HepG2 (cell line): Measurements from ENCODE around the gene KIF26B. TPM values are rescaled to one million over a fixed set of nuclear protein-coding genes. Genes with fewer than 3 reads are reported as not detected.

Experiments
- ATAC-seq: fragments of 200-7000 bp; cut with Tn5 transposase; 3 replicates; pipeline ENCODE4 v1.9.1; 2020; ENCODE audit warnings: mild to moderate bottlenecking, moderate library complexity
- BruUV-seq: library from RNA; stranded (reverse); fragments of 400-500 nt; replicated peaks from 2 replicates; lab custom pipeline; 2021; lab: Mats Ljungman, UMichigan
- CTCF ChIA-PET: fragments of 300-600 bp; formaldehyde crosslinking; extraction: SDS; loops from one replicate; lab custom pipeline; 2021; ENCODE audit warnings: low total read pairs, inconsistent platforms, low intra/inter-chr PET ratio; lab: Yijun Ruan, JAX
- POLR2A ChIA-PET: fragments of 350-600 bp; sonication (Branson Sonifier 250); formaldehyde crosslinking; loops from one replicate; lab custom pipeline; 2020; ENCODE audit warnings: antibody characterized with exemption, inconsistent platforms; lab: Yijun Ruan, JAX
- DNase-seq: peaks from one replicate; pipeline ENCODE4 v3.0.0-alpha.2; 2015; ENCODE audit warnings: low spot score
- FAIRE-seq: peaks from 3 replicates; lab custom pipeline; 2011; peaks lifted over from hg19 to GRCh38; lab: Jason Lieb, UNC
- H2AFZ ChIP-seq: one replicate; pipeline ENCODE4 v1.6.1; 2011; ENCODE audit warnings: low read length, inconsistent platforms
- H3K27ac ChIP-seq: fragments of 300-600 bp; 3 replicates; pipeline ENCODE4 v1.8.0; 2011; ENCODE audit warnings: mixed run types, mild to moderate bottlenecking, mixed read lengths, low read length, inconsistent platforms; ENCODE audit not compliant: insufficient read depth; ENCODE audit errors: extremely low read length
- H3K27me3 ChIP-seq, 2 experiments: fragments of 200-600 bp in 1 of 2; 2 replicates in 1 of 2; 3 replicates in 1 of 2; pipeline versions ENCODE4 v1.6.0 to v1.8.0; 2011; ENCODE audit warnings: low read length in 2 of 2, mild to moderate bottlenecking in 2 of 2, moderate library complexity in 2 of 2, inconsistent platforms in 1 of 2; ENCODE audit not compliant: insufficient read depth in 2 of 2, control insufficient read depth in 1 of 2
- H3K36me3 ChIP-seq, 2 experiments: fragments of 200-600 bp in 1 of 2; replicated peaks in 1 of 2; 2 replicates in 1 of 2; 3 replicates in 1 of 2; pipeline versions ENCODE4 v1.5.1 to v1.8.0; 2011; ENCODE audit warnings: low read length in 2 of 2, inconsistent platforms in 1 of 2; ENCODE audit not compliant: insufficient read depth in 2 of 2, control insufficient read depth in 1 of 2
- H3K4me1 ChIP-seq: 2 replicates; pipeline ENCODE4 v1.5.1; 2012; ENCODE audit warnings: low read length, inconsistent platforms; ENCODE audit not compliant: insufficient read depth
- H3K4me2 ChIP-seq: 2 replicates; pipeline ENCODE4 v1.6.0; 2011; ENCODE audit warnings: low read depth, low read length, inconsistent platforms
- H3K4me3 ChIP-seq, 3 experiments: fragments of 200-600 bp in 1 of 3; sonication (generic), shearing (Covaris generic) in 1 of 3; replicated peaks in 1 of 3; 2 replicates each; pipeline ENCODE4 v1.5.1; 2011 to 2016; ENCODE audit warnings: low read length in 3 of 3, inconsistent platforms in 2 of 3, low read depth in 2 of 3, mild to moderate bottlenecking in 2 of 3, control low read depth in 1 of 3, mixed read lengths in 1 of 3; ENCODE audit not compliant: insufficient read depth in 1 of 3
- H3K79me2 ChIP-seq: one replicate; pipeline ENCODE4 v1.6.1; 2011; ENCODE audit warnings: low read length, inconsistent platforms; ENCODE audit not compliant: insufficient read depth
- H3K9ac ChIP-seq: 2 replicates; pipeline ENCODE4 v1.6.0; 2011; ENCODE audit warnings: mild to moderate bottlenecking, low read depth, low read length, inconsistent platforms; ENCODE audit not compliant: insufficient read depth
- H3K9me3 ChIP-seq: 2 replicates; pipeline ENCODE4 v1.5.1; 2012; ENCODE audit warnings: mild to moderate bottlenecking, low read length
- H4K20me1 ChIP-seq: 2 replicates; pipeline ENCODE4 v1.6.0; 2011; ENCODE audit warnings: inconsistent platforms, mild to moderate bottlenecking, low read length, moderate library complexity; ENCODE audit not compliant: insufficient read depth
- ARHGAP35 ChIP-seq: sonication (generic); formaldehyde crosslinking; IDR thresholded peaks from 2 replicates; pipeline ENCODE4 v1.9.0; 2022; ENCODE audit warnings: mild to moderate bottlenecking, inconsistent platforms, moderate library complexity, missing genetic modification reagents, borderline replicate concordance
- ATF7 ChIP-seq, 2 experiments: fragments of 450-650 bp in 1 of 2; sonication (generic) in 1 of 2; formaldehyde crosslinking in 1 of 2; IDR thresholded peaks; 2 replicates each; pipeline versions ENCODE4 v1.4.0 to v1.6.1; 2016 to 2020; ENCODE audit warnings: antibody characterized with exemption in 1 of 2, mild to moderate bottlenecking in 1 of 2, missing genetic modification reagents in 1 of 2
- EEA1 ChIP-seq: sonication (generic); formaldehyde crosslinking; IDR thresholded peaks from 2 replicates; pipeline ENCODE4 v1.5.1; 2020; ENCODE audit warnings: mild to moderate bottlenecking, missing genetic modification reagents, borderline replicate concordance
- FOXM1 ChIP-seq: sonication (generic); formaldehyde crosslinking; IDR thresholded peaks from 2 replicates; pipeline ENCODE4 v1.5.0; 2020; ENCODE audit warnings: missing genetic modification reagents
- HHEX ChIP-seq: IDR thresholded peaks from 2 replicates; pipeline ENCODE4 v1.6.1; 2016; ENCODE audit warnings: control low read depth
- JUN ChIP-seq: sonication (generic); formaldehyde crosslinking; IDR thresholded peaks from 2 replicates; pipeline ENCODE4 v1.4.0; 2020; ENCODE audit warnings: mild to moderate bottlenecking, missing genetic modification reagents
- NAIF1 ChIP-seq: sonication (generic); formaldehyde crosslinking; IDR thresholded peaks from 2 replicates; pipeline ENCODE4 v1.5.0; 2020; ENCODE audit warnings: mild to moderate bottlenecking, missing genetic modification reagents, borderline replicate concordance
- ONECUT2 ChIP-seq: sonication (generic); formaldehyde crosslinking; IDR thresholded peaks from 2 replicates; pipeline ENCODE4 v1.4.0; 2020; ENCODE audit warnings: missing genetic modification reagents
- PHB2 ChIP-seq: fragments of 450-650 bp; IDR thresholded peaks from 2 replicates; pipeline ENCODE4 v1.6.1; 2018; ENCODE audit not compliant: partially characterized antibody
- RCOR2 ChIP-seq: IDR thresholded peaks from 2 replicates; pipeline ENCODE4 v1.6.1; 2016; ENCODE audit warnings: missing biosample characterization, missing genetic modification reagents
- REPIN1 ChIP-seq: sonication (generic); formaldehyde crosslinking; IDR thresholded peaks from 2 replicates; pipeline ENCODE4 v1.8.0; 2022; ENCODE audit warnings: missing genetic modification reagents, low read depth, mild to moderate bottlenecking, borderline replicate concordance
- RXRB ChIP-seq: IDR thresholded peaks from 2 replicates; pipeline ENCODE4 v1.6.1; 2016; ENCODE audit warnings: borderline replicate concordance, missing genetic modification reagents, missing compliant biosample characterization
- SMARCC2 ChIP-seq: fragments of 450-650 bp; IDR thresholded peaks from 2 replicates; pipeline ENCODE4 v1.6.1; 2017; ENCODE audit warnings: antibody characterized with exemption, mild to moderate bottlenecking
- SRSF1 ChIP-seq: fragments of 200-400 bp; formaldehyde crosslinking; optimal IDR thresholded peaks from 2 replicates; pipeline ENCODE3; 2017; ENCODE audit warnings: mild to moderate bottlenecking, low read depth, low read length, moderate library complexity
- ZC3H4 ChIP-seq: sonication (generic); formaldehyde crosslinking; IDR thresholded peaks from 2 replicates; pipeline ENCODE4 v1.4.0; 2020; ENCODE audit warnings: missing genetic modification reagents, borderline replicate concordance
- ZNF160 ChIP-seq: sonication (generic); formaldehyde crosslinking; IDR thresholded peaks from 2 replicates; pipeline ENCODE4 v1.8.0; 2022; ENCODE audit warnings: mild to moderate bottlenecking, inconsistent platforms, missing genetic modification reagents
- ZNF256 ChIP-seq: sonication (generic); formaldehyde crosslinking; conservative IDR thresholded peaks from 2 replicates; pipeline ENCODE4 v1.4.0; 2020; ENCODE audit warnings: missing genetic modification reagents
- ZNF3 ChIP-seq: IDR thresholded peaks from 2 replicates; pipeline ENCODE4 v1.7.0; 2017; ENCODE audit warnings: inconsistent platforms
- WGBS: methylation state at CpG from one replicate; pipeline ENCODE4 v1.1.6; 2017; ENCODE audit warnings: low lambda C conversion rate; 5-methylcytosine and 5-hydroxymethylcytosine counted together
- in situ Hi-C: cut with HindIII; loops from 2 replicates; pipeline ENCODE4 v1.10.0; 2017; ENCODE audit warnings: low pct_unique_long_range_greater_than_20kb; ENCODE audit not compliant: extremely low pct_ligation_motif_present
- intact Hi-C: fragments of 100-400 bp; cut with micrococcal nuclease; formaldehyde crosslinking; loops from one replicate; pipeline ENCODE4 v1.10.0; 2022; ENCODE audit not compliant: unreplicated experiment
- polyA plus RNA-seq, 8 experiments: library from polyadenylated mRNA; depleted of rRNA in 3 of 8; stranded (reverse) in 7 of 8; unstranded in 1 of 8; fragments of >200 nt; fragmentation: Illumina TruSeq in 4 of 8; extraction: Trizol in 4 of 8; gene quantifications; 2 replicates each; pipeline versions ENCODE4 v1.2.1 to v1.2.3, GENCODE V29; 2011 to 2016; ENCODE audit warnings: low read depth in 4 of 8, missing spikeins in 1 of 8, mixed read lengths in 1 of 8; ENCODE audit not compliant: insufficient read depth in 1 of 8
- total RNA-seq, 5 experiments: library from RNA; depleted of rRNA; stranded (reverse); fragments of >200 nt; fragmentation: Illumina TruSeq; extraction: Trizol; gene quantifications; 2 replicates each; pipeline ENCODE4 v1.2.3, GENCODE V29; 2016; ENCODE audit warnings: low read depth in 1 of 5
- TF ChIP-seq, protein P1 (sequence below): sonication (generic); formaldehyde crosslinking; IDR thresholded peaks from 2 replicates; pipeline ENCODE4 v1.4.0; 2020; ENCODE audit warnings: missing genetic modification reagents
- TF ChIP-seq, protein P2 (sequence below): sonication (generic); formaldehyde crosslinking; IDR thresholded peaks from 2 replicates; pipeline ENCODE4 v1.8.0; 2023; ENCODE audit warnings: mild to moderate bottlenecking, missing genetic modification reagents

Gene KIF26B
- total and polyA plus RNA-seq, 2 of the 13 experiments (the other 11 are each of a cell fraction or from before 2014, with no cell fraction given), result 0.08 to 0.09 TPM

DNA sequence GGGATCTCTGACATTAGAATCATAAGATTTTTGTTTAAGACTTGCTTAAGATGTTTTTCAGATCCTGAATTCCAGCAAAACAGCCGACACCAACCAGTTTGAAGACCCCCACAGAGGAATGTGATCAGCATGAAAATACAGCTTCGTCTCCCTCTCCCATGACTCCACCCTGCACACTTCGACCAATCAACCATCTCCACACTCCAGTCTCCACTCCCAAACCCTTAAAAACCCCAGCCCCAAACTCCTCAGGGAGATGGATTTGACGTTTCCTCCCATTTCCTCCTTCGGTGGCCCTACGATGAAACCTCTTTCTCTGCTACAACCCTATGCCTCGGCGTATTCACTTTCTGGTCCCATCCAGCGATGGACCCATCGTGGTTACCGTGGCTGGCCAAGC is 30.1 kb upstream of the KIF26B start (continued):
- TF ChIP-seq, protein P1, sequence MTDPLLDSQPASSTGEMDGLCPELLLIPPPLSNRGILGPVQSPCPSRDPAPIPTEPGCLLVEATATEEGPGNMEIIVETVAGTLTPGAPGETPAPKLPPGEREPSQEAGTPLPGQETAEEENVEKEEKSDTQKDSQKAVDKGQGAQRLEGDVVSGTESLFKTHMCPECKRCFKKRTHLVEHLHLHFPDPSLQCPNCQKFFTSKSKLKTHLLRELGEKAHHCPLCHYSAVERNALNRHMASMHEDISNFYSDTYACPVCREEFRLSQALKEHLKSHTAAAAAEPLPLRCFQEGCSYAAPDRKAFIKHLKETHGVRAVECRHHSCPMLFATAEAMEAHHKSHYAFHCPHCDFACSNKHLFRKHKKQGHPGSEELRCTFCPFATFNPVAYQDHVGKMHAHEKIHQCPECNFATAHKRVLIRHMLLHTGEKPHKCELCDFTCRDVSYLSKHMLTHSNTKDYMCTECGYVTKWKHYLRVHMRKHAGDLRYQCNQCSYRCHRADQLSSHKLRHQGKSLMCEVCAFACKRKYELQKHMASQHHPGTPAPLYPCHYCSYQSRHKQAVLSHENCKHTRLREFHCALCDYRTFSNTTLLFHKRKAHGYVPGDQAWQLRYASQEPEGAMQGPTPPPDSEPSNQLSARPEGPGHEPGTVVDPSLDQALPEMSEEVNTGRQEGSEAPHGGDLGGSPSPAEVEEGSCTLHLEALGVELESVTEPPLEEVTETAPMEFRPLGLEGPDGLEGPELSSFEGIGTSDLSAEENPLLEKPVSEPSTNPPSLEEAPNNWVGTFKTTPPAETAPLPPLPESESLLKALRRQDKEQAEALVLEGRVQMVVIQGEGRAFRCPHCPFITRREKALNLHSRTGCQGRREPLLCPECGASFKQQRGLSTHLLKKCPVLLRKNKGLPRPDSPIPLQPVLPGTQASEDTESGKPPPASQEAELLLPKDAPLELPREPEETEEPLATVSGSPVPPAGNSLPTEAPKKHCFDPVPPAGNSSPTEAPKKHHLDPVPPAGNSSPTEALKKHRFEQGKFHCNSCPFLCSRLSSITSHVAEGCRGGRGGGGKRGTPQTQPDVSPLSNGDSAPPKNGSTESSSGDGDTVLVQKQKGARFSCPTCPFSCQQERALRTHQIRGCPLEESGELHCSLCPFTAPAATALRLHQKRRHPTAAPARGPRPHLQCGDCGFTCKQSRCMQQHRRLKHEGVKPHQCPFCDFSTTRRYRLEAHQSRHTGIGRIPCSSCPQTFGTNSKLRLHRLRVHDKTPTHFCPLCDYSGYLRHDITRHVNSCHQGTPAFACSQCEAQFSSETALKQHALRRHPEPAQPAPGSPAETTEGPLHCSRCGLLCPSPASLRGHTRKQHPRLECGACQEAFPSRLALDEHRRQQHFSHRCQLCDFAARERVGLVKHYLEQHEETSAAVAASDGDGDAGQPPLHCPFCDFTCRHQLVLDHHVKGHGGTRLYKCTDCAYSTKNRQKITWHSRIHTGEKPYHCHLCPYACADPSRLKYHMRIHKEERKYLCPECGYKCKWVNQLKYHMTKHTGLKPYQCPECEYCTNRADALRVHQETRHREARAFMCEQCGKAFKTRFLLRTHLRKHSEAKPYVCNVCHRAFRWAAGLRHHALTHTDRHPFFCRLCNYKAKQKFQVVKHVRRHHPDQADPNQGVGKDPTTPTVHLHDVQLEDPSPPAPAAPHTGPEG (CRISPR knock-in tag), result no peak
- TF ChIP-seq FOXM1 (CRISPR knock-in tag) (no peak), JUN (CRISPR knock-in tag) (no peak), REPIN1 (CRISPR knock-in tag) (no peak), NAIF1 (no peak), PHB2 (no peak), ZNF160 (CRISPR knock-in tag) (no peak)
- TF ChIP-seq, all 625 proteins: peak for 0

DNA sequence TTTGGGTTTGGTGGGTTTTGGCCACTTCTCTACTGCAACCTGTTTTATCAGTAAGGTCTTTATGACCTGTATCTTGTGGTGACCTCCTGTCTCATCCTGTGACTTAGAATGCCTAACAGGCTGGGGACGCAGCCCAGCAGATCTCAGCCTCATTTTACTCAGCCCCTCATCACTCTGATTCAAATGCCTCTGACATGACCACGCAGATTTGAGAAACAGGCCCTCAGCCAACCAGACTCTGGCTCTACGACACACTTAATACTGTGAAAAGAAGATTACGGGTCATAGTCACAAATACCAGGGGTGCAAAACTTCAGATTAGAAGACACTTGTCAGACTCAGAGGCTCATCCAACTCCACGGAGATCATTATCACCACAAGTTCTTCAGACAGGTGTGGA is 28.3 kb upstream of the KIF26B start:
- H2AFZ ChIP-seq, result no peak overlapping the region
- peaks cover 0 to 9% of the 10 kb centered on the region in 2 experiments; a peak in 2 of 5 replicates for H3K27me3 ChIP-seq
- in situ Hi-C loops (no loop called here), intact Hi-C loops (no loop called here)
- CTCF ChIA-PET, result no interaction called here
- WGBS, result 69% methylated on average over 5 of the region's 5 CpGs
- no TSS peak for BruUV-seq
- ATAC-seq (no peak), FAIRE-seq (no peak), DNase-seq (no peak)
- POLR2A ChIA-PET, result no interaction called here
- no peaks in the 10 kb centered on the region for H3K79me2 ChIP-seq
- TF ChIP-seq ONECUT2 (CRISPR knock-in tag) (no peak), ARHGAP35 (CRISPR knock-in tag) (no peak), ZNF256 (no peak), SMARCC2 (no peak), ZC3H4 (CRISPR knock-in tag) (no peak), RCOR2 (CRISPR knock-in tag) (no peak), SRSF1 (no peak), RXRB (CRISPR knock-in tag) (no peak), ATF7 (IDR thresholded peaks at IDR 0.05) (no peak), ATF7 (CRISPR knock-in tag; IDR thresholded peaks at IDR 0.05) (no peak), EEA1 (CRISPR knock-in tag) (no peak), ZNF3 (no peak), HHEX (CRISPR knock-in tag) (no peak)
- TF ChIP-seq, protein P2, sequence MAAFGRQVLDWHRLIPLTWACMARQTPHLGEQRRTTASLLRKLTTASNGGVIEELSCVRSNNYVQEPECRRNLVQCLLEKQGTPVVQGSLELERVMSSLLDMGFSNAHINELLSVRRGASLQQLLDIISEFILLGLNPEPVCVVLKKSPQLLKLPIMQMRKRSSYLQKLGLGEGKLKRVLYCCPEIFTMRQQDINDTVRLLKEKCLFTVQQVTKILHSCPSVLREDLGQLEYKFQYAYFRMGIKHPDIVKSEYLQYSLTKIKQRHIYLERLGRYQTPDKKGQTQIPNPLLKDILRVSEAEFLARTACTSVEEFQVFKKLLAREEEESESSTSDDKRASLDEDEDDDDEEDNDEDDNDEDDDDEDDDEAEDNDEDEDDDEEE (CRISPR knock-in tag), result no peak
- no peaks in the 10 kb centered on the region for H3K9me3 ChIP-seq
- H3K4me2 ChIP-seq, result no peak overlapping the region
- no peaks in the 10 kb centered on the region for H4K20me1 ChIP-seq
- H3K27ac ChIP-seq, result no peak overlapping the region
- peaks cover 13% of the 10 kb centered on the region for H3K4me1 ChIP-seq
- H3K9ac ChIP-seq, result no peak overlapping the region
- H3K4me3 ChIP-seq, result no peak overlapping the region
- no peaks in the 10 kb centered on the region for H3K36me3 ChIP-seq
